Effector CD8-positive, alpha-beta T cell (primary cell): ENCODE measurements around the gene RASAL2.

Source experiments
- DNase-seq: peaks from one replicate; lab custom pipeline; 2025; lab: John Stamatoyannopoulos, UW

RASAL2 gene

GRCh38 chr1:178393370-178393769, 299.5 kb downstream of the RASAL2 start:
- no peak for DNase-seq

DNA sequence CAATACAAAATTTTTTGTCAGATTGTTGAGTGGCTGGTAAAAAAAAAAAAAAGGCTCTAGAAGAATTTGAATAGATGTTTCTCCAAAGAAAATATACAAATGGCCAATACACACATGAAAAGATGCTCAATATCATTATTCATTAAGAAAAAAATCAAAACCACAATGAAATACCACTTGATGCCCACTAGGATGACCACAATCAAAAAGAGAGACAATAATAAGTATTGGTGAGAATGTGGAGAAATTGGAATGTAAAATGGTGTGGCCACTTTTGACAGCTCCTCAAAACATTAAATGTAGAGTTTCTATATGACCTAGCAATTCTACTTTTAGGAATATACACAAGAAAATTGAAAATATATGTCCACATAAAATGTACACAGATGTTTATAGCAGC, 302.9 kb downstream of the RASAL2 start:
- DNase-seq, result no peak

DNA sequence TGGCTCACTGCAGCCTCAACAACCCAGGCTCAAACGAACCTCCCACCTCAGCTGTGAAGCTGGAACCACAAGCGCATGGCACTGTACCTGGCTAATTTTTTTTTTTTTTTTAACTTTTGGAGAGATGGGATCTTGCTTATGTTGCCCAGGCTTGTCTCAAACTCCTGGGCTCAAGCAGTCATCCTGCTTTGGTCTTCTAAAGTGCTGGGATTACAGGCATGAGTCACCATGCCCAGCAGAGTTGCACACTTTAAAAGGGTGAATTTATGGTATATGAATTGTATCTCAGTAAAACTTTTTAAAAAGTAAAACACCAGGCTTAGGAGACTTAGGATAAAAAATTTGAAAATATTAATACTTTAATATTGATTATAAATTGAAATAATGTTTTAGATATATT, 303.8 kb downstream of the RASAL2 start:
- DNase-seq, result no peak

- no peak for DNase-seq
Observed at GRCh38 chr1:178399177-178399728, 305.3 kb downstream of the RASAL2 start.

DNA sequence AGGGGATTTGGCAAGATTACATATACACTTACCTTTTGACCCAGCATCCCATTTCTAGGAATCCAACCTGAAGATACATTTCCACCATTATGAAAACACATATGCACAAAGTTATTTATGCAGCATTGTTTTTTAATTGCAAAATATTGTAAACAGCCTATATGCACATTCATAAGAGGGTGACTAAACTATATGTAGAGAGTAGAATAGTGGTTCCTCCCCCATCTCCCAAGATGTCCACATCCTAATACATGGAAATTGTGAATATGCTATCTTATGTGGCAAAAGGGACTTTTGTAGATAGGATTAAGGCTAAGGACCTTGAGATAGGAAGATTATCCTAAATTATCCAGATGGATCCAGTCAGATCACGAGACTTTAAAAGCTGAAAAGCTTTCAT, 311.2 kb downstream of the RASAL2 start:
- DNase-seq, result no peak

DNA sequence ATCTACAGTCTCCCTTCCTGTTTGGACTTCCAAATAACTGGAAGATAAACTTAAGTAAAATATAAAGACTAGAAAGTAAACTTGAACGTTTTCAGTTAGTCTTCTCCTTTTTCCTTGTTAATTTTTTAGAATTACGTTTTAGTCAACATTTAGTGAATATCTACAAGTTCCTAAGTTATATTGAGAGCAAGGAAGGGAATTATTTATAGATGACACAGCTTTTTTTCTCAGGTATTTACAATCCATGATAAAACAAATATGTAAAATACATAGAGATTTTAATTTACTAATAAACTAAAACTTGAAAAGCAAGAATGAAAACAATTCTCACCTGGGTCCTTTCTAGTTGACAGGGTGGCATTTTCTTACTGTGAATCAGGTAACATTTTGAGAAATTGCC, 313.3 kb downstream of the RASAL2 start:
- no peak for DNase-seq

- DNase-seq, result no peak
Observed at GRCh38 chr1:178407655-178408054, 313.8 kb downstream of the RASAL2 start.

GRCh38 chr1:178408871-178409270, 315.0 kb downstream of the RASAL2 start:
- no peak for DNase-seq

DNA sequence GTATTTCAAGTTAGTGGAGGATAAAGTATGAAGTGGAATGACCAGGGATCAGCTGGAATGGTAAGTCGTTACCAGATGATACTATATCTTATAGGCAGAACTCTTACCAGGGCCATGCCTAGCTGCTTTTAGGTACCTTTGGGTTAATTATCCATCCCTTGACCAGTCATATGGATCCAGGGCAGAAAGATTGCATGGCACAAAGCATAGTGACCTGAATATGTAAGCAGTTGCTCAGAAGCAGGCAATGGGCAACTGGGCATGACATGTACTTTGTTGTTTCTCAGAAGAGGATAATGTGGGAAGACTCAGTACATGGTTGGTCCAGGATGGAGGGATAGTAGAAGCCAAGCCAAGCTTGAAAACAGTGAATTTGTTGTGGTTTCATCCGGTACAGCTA, 315.6 kb downstream of the RASAL2 start:
- no peak for DNase-seq

DNA sequence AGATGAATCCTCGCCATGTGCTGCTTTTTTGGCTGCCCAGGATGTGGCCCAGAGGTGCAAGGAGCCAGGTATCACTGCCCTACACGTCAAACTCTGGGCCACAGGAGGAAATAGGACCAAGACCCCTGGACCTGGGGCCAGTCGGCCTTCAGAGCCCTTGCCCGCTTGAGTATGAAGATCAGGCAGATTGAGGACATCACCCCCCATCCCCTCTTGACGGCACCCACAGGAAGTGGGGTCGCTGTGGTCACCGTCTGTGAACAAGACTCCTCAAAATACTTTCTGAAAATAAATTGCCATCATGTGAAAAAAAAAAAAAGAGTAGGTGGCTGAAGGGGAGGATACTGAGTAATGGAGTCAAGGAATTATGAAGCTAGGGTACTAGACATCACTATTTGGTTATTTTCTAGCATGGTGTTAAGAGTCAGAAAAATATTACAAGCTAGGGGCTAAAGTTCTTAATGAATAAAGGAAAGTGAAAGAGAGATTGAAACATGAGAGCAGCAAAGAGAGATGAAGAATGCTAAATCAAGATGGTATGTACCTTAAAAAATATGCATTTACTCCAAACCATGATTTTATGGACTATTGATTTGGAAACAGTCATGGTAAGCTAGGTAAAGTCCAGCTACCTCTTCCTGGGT, 318.0 kb downstream of the RASAL2 start:
- DNase-seq, result no peak

- no peak for DNase-seq
Observed at GRCh38 chr1:178412400-178412770, 318.5 kb downstream of the RASAL2 start.

- DNase-seq, result no peak
Observed at GRCh38 chr1:178417858-178418257, 324.0 kb downstream of the RASAL2 start.

DNA sequence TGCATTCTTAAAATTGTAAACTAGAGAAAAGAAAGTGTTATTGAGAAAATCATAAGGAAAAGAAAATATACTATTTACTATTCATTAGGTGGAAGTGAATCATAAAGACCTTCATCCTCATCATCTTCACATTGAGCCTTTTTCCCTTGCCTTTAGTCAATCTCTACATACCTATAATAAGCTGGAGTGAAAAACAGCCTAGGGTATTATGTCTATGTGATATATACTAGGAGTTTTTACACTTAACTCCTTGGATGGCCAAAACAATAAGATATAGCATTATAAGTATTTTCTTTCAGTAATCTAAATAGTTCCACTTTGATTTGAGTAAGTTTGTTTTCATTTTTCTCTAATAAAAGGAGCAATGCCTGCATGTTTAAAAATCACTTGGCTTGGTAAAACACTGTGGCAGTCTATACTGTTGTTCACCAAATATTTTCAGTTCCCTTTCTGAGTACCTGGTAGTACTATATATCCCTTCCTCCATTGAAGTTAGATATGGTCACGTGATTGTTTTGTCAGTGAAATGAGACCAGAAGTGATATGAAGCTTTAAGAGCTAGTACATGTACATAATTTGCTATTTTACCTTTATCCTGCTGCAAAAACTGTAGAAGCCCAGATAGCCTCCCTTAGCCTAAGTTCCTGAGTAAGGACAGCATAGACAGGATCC, 324.5 kb downstream of the RASAL2 start:
- no peak for DNase-seq

- DNase-seq, result no peak
Observed at GRCh38 chr1:178434360-178434759, 340.5 kb downstream of the RASAL2 start.

- no peak for DNase-seq
Observed at GRCh38 chr1:178434899-178435435, 341.1 kb downstream of the RASAL2 start.

- no peak for DNase-seq
Observed at GRCh38 chr1:178436899-178437298, 343.0 kb downstream of the RASAL2 start.

DNA sequence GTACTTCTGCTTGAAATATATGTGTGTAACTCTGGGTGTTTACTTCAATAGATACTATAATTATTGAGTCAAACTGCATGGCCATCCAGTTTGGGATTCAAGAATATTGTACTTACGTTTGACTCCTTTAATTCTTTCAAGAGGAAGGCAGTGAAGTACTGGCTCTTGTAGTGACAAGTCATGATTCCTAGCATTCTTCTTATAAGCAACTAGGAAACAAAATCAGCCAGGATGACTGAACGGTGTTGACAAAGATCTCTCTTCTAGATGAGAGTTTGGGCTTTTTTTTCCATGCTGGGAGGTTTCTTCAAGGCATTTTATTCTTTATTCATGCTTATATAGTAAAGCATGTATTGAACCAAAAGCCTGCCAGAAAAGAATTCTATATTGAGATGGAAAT, 344.5 kb downstream of the RASAL2 start:
- no peak for DNase-seq

GRCh38 chr1:178442925-178443324, 349.0 kb downstream of the RASAL2 start:
- no peak for DNase-seq

DNA sequence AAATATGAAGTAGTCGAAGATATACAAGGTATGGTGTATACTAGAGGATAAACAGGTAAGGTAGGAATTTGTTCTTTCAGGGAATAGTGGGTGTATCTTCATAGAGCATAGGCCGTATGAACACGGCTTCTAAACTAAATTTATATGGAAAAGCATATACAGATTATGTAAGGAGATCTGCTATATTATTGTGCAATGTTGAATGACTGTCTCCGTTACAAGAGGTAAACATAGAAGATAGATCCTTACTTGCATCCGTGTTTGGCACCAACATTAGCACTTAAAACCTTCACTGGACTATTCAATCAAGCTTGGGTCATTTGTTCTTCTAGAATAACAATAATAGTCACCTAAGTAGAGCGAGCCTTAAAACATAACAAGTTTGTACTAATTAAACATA, 357.0 kb downstream of the RASAL2 start:
- no peak for DNase-seq

GRCh38 chr1:178451529-178451928, 357.6 kb downstream of the RASAL2 start:
- DNase-seq, result no peak

DNA sequence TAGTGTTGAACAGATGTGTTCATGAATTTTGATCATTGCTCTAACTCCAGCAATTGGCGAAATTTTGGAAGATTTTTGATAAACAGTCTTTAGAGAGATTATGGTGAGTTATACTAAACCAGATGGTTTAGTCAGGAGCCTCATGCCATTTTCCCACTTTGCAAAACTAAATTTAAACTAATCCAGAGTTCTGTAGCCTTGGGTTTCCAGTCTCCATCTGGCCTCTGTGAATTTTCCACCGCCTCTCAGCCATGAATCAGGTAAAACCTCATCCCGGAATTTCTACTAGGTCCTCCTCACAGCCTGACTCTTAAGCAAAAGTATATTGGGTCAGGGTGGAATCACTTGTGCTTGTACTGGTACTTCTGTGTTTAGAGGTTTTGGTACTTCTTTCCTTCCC, 358.1 kb downstream of the RASAL2 start:
- no peak for DNase-seq

- no peak for DNase-seq
Observed at GRCh38 chr1:178456472-178456871, 362.6 kb downstream of the RASAL2 start.

DNA sequence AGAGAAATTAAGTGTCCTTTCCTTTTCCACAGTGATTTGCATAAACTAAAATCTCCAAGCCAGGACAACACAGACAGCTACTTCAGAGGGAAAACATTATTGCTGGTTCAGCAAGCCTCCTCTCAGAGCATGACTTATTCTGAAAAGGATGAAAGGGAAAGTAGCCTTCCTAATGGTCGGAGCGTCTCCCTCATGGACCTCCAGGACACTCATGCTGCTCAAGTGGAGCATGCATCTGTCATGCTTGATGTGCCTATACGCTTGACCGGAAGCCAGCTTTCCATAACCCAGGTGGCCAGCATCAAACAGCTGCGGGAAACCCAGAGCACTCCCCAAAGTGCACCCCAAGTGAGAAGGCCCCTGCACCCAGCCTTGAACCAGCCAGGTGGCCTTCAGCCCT, 363.7 kb downstream of the RASAL2 start:
- DNase-seq, result no peak
